NAMALWA (cell line): ENCODE measurements around the gene GRK5.
"Not testable (repeated sequence)": the region's sequence is repeated elsewhere in the genome, so short reads cannot be mapped to it uniquely, and the experiment has no call there.

ENCODE experiments used
- DNase-seq: peaks from one replicate; pipeline ENCODE4 v3.0.0-alpha.2; 2015; ENCODE audit warnings: low spot score

GRK5 gene

GRCh38 chr10:119459681-119460340 is 252.4 kb downstream of the GRK5 start:
- DNase-seq, result no peak

- no peak for DNase-seq
Measured at GRCh38 chr10:119460369-119461195, 253.2 kb downstream of the GRK5 start.

- DNase-seq, result no peak
Measured at GRCh38 chr10:119461380-119461779, 254.0 kb downstream of the GRK5 start.

- no peak for DNase-seq
Measured at GRCh38 chr10:119461923-119462322, 254.6 kb downstream of the GRK5 start.

GRCh38 chr10:119462773-119463172 is 255.4 kb downstream of the GRK5 start:
- no peak for DNase-seq

- not testable (repeated sequence) for DNase-seq
Measured at GRCh38 chr10:119463195-119463594, 255.8 kb downstream of the GRK5 start.

- no peak for DNase-seq
Measured at GRCh38 chr10:119465085-119465484, 257.7 kb downstream of the GRK5 start.

- no peak for DNase-seq
Measured at GRCh38 chr10:119466076-119466475, 258.7 kb downstream of the GRK5 start.

GRCh38 chr10:119466655-119467054 is 259.3 kb downstream of the GRK5 start:
- DNase-seq, result no peak

GRCh38 chr10:119468542-119469324 is 261.4 kb downstream of the GRK5 start:
- no peak for DNase-seq

- DNase-seq, result no peak
Measured at GRCh38 chr10:119469325-119469707, 261.9 kb downstream of the GRK5 start.

GRCh38 chr10:119469846-119470245 is 262.5 kb downstream of the GRK5 start:
- DNase-seq, result no peak

GRCh38 chr10:119470920-119471702 is 263.7 kb downstream of the GRK5 start:
- DNase-seq, result no peak

GRCh38 chr10:119473771-119474170 is 266.4 kb downstream of the GRK5 start:
- DNase-seq, result no peak

- DNase-seq, result no peak
Measured at GRCh38 chr10:119474606-119475005, 267.2 kb downstream of the GRK5 start.

GRCh38 chr10:119477444-119477843 is 270.1 kb downstream of the GRK5 start:
- DNase-seq, result peak; percentile 56

GRCh38 chr10:119478111-119478802 is 270.9 kb downstream of the GRK5 start:
- DNase-seq, result peak; percentile 81

- DNase-seq, result peak; percentile 49
Measured at GRCh38 chr10:119478811-119479341, 271.5 kb downstream of the GRK5 start.

GRCh38 chr10:119479532-119479931 is 272.2 kb downstream of the GRK5 start:
- no peak for DNase-seq

GRCh38 chr10:119480667-119481066 is 273.3 kb downstream of the GRK5 start:
- DNase-seq, result no peak
